HCT116 (cell line): ENCODE results near the gene SON. TPM values are rescaled to one million over a fixed set of nuclear protein-coding genes. Genes with fewer than 3 reads are reported as not detected.

Source experiments
- ATAC-seq: fragments of 200-7000 bp; cut with Tn5 transposase; 2 replicates; pipeline ENCODE4 v1.9.1; 2020; ENCODE audit warnings: mild to moderate bottlenecking, moderate library complexity
- BruUV-seq: library from RNA; stranded (reverse); fragments of 400-500 nt; replicated peaks from 2 replicates; lab custom pipeline; 2021; lab: Mats Ljungman, UMichigan
- CTCF ChIA-PET: fragments of 300-600 bp; sonication (Branson Sonifier 250); formaldehyde crosslinking; loops from one replicate; lab custom pipeline; 2021; ENCODE audit warnings: antibody characterized with exemption; lab: Charles Lee
- POLR2A ChIA-PET: fragments of 300-600, 350-600 bp; sonication (Branson Sonifier 250); formaldehyde crosslinking; loops from one replicate; lab custom pipeline; 2021; ENCODE audit warnings: antibody characterized with exemption; lab: Charles Lee
- RAD21 ChIA-PET, 2 experiments: fragments of 300-600 bp; sonication (Branson Sonifier 250); formaldehyde crosslinking; loops; one replicate each; lab custom pipeline; 2023; ENCODE audit warnings: low total read pairs in 2 of 2; ENCODE audit not compliant: uncharacterized antibody in 2 of 2, unreplicated experiment in 2 of 2, low non-redundant PET in 1 of 2; lab: Charles Lee
- DNase-seq: peaks from one replicate; pipeline ENCODE4 v3.0.0-alpha.2; 2010; ENCODE audit warnings: low read depth, low spot score
- H2AFZ ChIP-seq: fragments of 200-600 bp; shearing (Covaris generic), sonication (generic); 2 replicates; pipeline ENCODE4 v1.6.1; 2017; ENCODE audit warnings: low read depth, mixed run types, mixed read lengths, antibody characterized with exemption, low read length; ENCODE audit not compliant: poor library complexity, severe bottlenecking
- H3K27ac ChIP-seq: 2 replicates; pipeline ENCODE4 v1.5.1; 2012; ENCODE audit warnings: low read depth, low read length
- H3K27me3 ChIP-seq: fragments of 200-600 bp; sonication (generic); 2 replicates; pipeline ENCODE4 v1.6.1; 2016; ENCODE audit warnings: mixed run types, low read length, mixed read lengths; ENCODE audit not compliant: insufficient read depth
- H3K36me3 ChIP-seq, 2 experiments: fragments of 200-500 bp in 1 of 2; fragments of 200-600 bp in 1 of 2; sonication (Bioruptor generic) in 1 of 2; sonication (generic) in 1 of 2; 2 replicates each; pipeline versions ENCODE4 v1.5.1 to v1.6.1; 2014 to 2016; ENCODE audit warnings: low read length in 2 of 2, inconsistent platforms in 1 of 2, mixed read lengths in 1 of 2, mixed run types in 1 of 2; ENCODE audit not compliant: insufficient read depth in 2 of 2, control insufficient read depth in 1 of 2
- H3K4me1 ChIP-seq, 2 experiments: fragments of 200-600 bp in 1 of 2; sonication (generic) in 1 of 2; 2 replicates each; pipeline versions ENCODE4 v1.5.1 to v1.6.1; 2012 to 2017; ENCODE audit warnings: low read length in 2 of 2, inconsistent platforms in 1 of 2, mild to moderate bottlenecking in 1 of 2, mixed read lengths in 1 of 2, mixed run types in 1 of 2, moderate library complexity in 1 of 2; ENCODE audit not compliant: insufficient read depth in 2 of 2, control insufficient read depth in 1 of 2
- H3K4me2 ChIP-seq: fragments of 200-600 bp; sonication (generic); 2 replicates; pipeline ENCODE4 v1.6.1; 2017; ENCODE audit warnings: mixed run types, low read length, mixed read lengths
- H3K4me3 ChIP-seq, 2 experiments: fragments of 200-600 bp in 1 of 2; sonication (generic) in 1 of 2; replicated peaks in 1 of 2; 2 replicates each; pipeline ENCODE4 v1.5.1; 2011 to 2016; ENCODE audit warnings: low read length in 2 of 2, control low read depth in 1 of 2, low read depth in 1 of 2, mild to moderate bottlenecking in 1 of 2, mixed read lengths in 1 of 2, mixed run types in 1 of 2
- H3K79me2 ChIP-seq: fragments of 200-600 bp; sonication (generic); 2 replicates; pipeline ENCODE4 v1.6.1; 2017; ENCODE audit warnings: mild to moderate bottlenecking, mixed run types, low read length, moderate library complexity, mixed read lengths; ENCODE audit not compliant: insufficient read depth
- H3K9ac ChIP-seq: fragments of 200-600 bp; sonication (generic); 2 replicates; pipeline ENCODE4 v1.6.1; 2016; ENCODE audit warnings: low read length, mixed read lengths
- H3K9me2 ChIP-seq: fragments of 200-600 bp; sonication (generic), shearing (Covaris generic); 2 replicates; pipeline ENCODE4 v1.6.1; 2017; ENCODE audit warnings: mixed run types, mild to moderate bottlenecking, moderate library complexity; ENCODE audit not compliant: insufficient read depth
- H3K9me3 ChIP-seq, 2 experiments: fragments of 200-500 bp in 1 of 2; fragments of 200-600 bp in 1 of 2; sonication (Bioruptor generic) in 1 of 2; sonication (generic) in 1 of 2; 2 replicates each; pipeline ENCODE4 v1.6.1; 2014 to 2017; ENCODE audit warnings: low read length in 2 of 2, mixed read lengths in 2 of 2, inconsistent platforms in 1 of 2, low read depth in 1 of 2, mild to moderate bottlenecking in 1 of 2, mixed run types in 1 of 2, moderate library complexity in 1 of 2; ENCODE audit not compliant: control insufficient read depth in 1 of 2, insufficient read depth in 1 of 2
- H4K20me1 ChIP-seq: fragments of 200-600 bp; sonication (generic), shearing (Covaris generic); 2 replicates; pipeline ENCODE4 v1.6.1; 2017; ENCODE audit warnings: mixed run types, mild to moderate bottlenecking, moderate library complexity; ENCODE audit not compliant: insufficient read depth
- CBX3 ChIP-seq: IDR thresholded peaks from 2 replicates; pipeline ENCODE4 v1.6.1; 2012; ENCODE audit warnings: low read depth
- CEBPB ChIP-seq: IDR thresholded peaks from 2 replicates; pipeline ENCODE4 v1.6.1; 2012; ENCODE audit warnings: low read depth
- EGR1 ChIP-seq: IDR thresholded peaks from 2 replicates; pipeline ENCODE4 v1.6.1; 2012; ENCODE audit warnings: low read depth
- ELF1 ChIP-seq: IDR thresholded peaks from 2 replicates; pipeline ENCODE4 v1.6.1; 2012; ENCODE audit warnings: low read depth, borderline replicate concordance
- EZH2 ChIP-seq: fragments of 200-600 bp; sonication (generic); IDR thresholded peaks from 2 replicates; pipeline ENCODE4 v1.6.1; 2017; ENCODE audit warnings: antibody characterized with exemption, mixed run types
- POLR2AphosphoS5 ChIP-seq: IDR thresholded peaks from 2 replicates; pipeline ENCODE4 v1.6.1; 2011; ENCODE audit warnings: mild to moderate bottlenecking, low read depth, low read length, moderate library complexity
- SP1 ChIP-seq: IDR thresholded peaks from 2 replicates; pipeline ENCODE4 v1.6.1; 2012; ENCODE audit warnings: low read depth
- SRF ChIP-seq: IDR thresholded peaks from 2 replicates; pipeline ENCODE4 v1.6.1; 2012; ENCODE audit warnings: low read depth
- TCF7L2 ChIP-seq: IDR thresholded peaks from 2 replicates; pipeline ENCODE4 v1.7.0; 2011; ENCODE audit warnings: borderline replicate concordance, inconsistent platforms; ENCODE audit not compliant: insufficient read depth, insufficient read length; ENCODE audit errors: extremely low read depth
- ZNF274 ChIP-seq: fragments of 200-500 bp; sonication (Bioruptor generic); IDR thresholded peaks from 2 replicates; pipeline ENCODE4 v1.6.1; 2014; ENCODE audit warnings: mild to moderate bottlenecking, low read depth, low read length, inconsistent platforms
- intact Hi-C: fragments of 100-400 bp; cut with micrococcal nuclease; formaldehyde crosslinking; loops from 2 replicates; pipeline ENCODE4 v1.10.0; 2022
- total RNA-seq: library from RNA; stranded (reverse); gene quantifications from one replicate; pipeline ENCODE4 v1.2.1, GENCODE V29; 2021; ENCODE audit not compliant: unreplicated experiment

SON gene
- total RNA-seq, 1 experiment from 2014 or later, result 195 TPM

DNA sequence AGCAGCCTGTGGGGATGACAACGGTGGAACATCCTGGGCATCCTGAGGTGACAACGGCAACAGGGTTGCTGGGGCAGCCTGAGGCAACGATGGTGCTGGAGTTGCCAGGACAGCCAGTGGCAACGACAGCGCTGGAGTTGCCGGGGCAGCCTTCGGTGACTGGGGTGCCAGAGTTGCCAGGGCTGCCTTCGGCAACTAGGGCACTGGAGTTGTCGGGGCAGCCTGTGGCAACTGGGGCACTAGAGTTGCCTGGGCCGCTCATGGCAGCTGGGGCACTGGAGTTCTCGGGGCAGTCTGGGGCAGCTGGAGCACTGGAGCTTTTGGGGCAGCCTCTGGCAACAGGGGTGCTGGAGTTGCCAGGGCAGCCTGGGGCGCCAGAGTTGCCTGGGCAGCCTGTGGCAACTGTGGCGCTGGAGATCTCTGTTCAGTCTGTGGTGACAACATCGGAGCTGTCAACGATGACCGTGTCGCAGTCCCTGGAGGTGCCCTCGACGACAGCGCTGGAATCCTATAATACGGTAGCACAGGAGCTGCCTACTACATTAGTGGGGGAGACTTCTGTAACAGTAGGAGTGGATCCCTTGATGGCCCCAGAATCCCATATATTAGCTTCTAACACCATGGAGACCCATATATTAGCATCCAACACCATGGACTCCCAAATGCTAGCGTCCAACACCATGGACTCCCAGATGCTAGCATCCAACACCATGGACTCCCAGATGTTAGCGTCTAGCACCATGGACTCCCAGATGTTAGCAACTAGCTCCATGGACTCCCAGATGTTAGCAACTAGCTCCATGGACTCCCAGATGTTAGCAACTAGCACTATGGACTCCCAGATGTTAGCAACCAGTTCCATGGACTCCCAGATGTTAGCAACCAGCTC lies 8.2 kb downstream of the SON start:
- DNase-seq, result no peak
- H3K9me3 ChIP-seq, result no peaks in the 10 kb centered on the region
- TF ChIP-seq CBX3 (no peak), SRF (no peak), POLR2AphosphoS5 (no peak), CEBPB (no peak), SP1 (no peak), EGR1 (no peak)
- TF ChIP-seq, all 23 proteins: peak for 0
- no peak overlapping the region for H3K4me3 ChIP-seq
- no peak for ATAC-seq
- no peak overlapping the region for H3K9ac ChIP-seq
- no peak overlapping the region for H2AFZ ChIP-seq
- H3K27ac ChIP-seq, result no peak overlapping the region
- no peaks in the 10 kb centered on the region for H3K4me1 ChIP-seq
- intact Hi-C loops, result no loop called here
- ChIA-PET POLR2A (no interaction called here), CTCF (no interaction called here), RAD21 (no interaction called here)
- no TSS peak for BruUV-seq
- no peaks in the 10 kb centered on the region for H3K27me3 ChIP-seq
- no peaks in the 10 kb centered on the region for H3K9me2 ChIP-seq
- H3K4me2 ChIP-seq, result no peak overlapping the region
- peaks cover 48% of the 10 kb centered on the region for H4K20me1 ChIP-seq
- peaks cover 74 to 86% of the 10 kb centered on the region in 2 experiments for H3K36me3 ChIP-seq
- H3K79me2 ChIP-seq, result peaks cover 100% of the 10 kb centered on the region

GRCh38 chr21:33551664-33552063 lies 8.8 kb downstream of the SON start:
- H3K4me1 ChIP-seq, result no peaks in the 10 kb centered on the region
- ATAC-seq, result no peak
- no peaks in the 10 kb centered on the region for H3K9me3 ChIP-seq
- H3K36me3 ChIP-seq, result peaks cover 75 to 87% of the 10 kb centered on the region in 2 experiments
- H3K9ac ChIP-seq, result no peak overlapping the region
- no peak overlapping the region for H3K4me2 ChIP-seq
- POLR2A ChIA-PET, result no interaction called here
- peaks cover 100% of the 10 kb centered on the region for H3K79me2 ChIP-seq
- CTCF ChIA-PET, result no interaction called here
- H3K27ac ChIP-seq, result no peak overlapping the region
- no peak overlapping the region for H2AFZ ChIP-seq
- H3K27me3 ChIP-seq, result no peaks in the 10 kb centered on the region
- 0 out of 2 replicates have a peak, but pooled peaks have one; percentile 3 for TF ChIP-seq POLR2AphosphoS5
- TF ChIP-seq EGR1, result no peak
- TF ChIP-seq TCF7L2, result no peak
- no peak for TF ChIP-seq EZH2
- TF ChIP-seq ELF1, result no peak
- no peak for TF ChIP-seq SRF
- TF ChIP-seq ZNF274, result no peak
- TF ChIP-seq, all 23 proteins: peak for 1
- RAD21 ChIA-PET, result no interaction called here
- DNase-seq, result no peak
- BruUV-seq, result no TSS peak
- Histone ChIP-seq H4K20me1 (peaks cover 48% of the 10 kb centered on the region), H3K9me2 (no peaks in the 10 kb centered on the region), H3K4me3 (no peak overlapping the region)
- intact Hi-C loops, result no loop called here
